Cardiac muscle cell (in vitro differentiated cells and primary cell): ENCODE measurements around the gene CNTN5. TPM values are rescaled to one million over a fixed set of nuclear protein-coding genes. Genes with fewer than 3 reads are reported as not detected.

Source experiments
- DNase-seq, 2 donors: peaks; one replicate each; pipeline versions ENCODE4 v3.0.0 to v3.0.0-alpha.2; 2010 to 2017; ENCODE audit warnings: low read depth in 1 of 2, low spot score in 1 of 2
- H3K27ac ChIP-seq: fragments of 200-600 bp; sonication (generic); 2 replicates; pipeline ENCODE4 v1.5.1; 2016
- H3K27me3 ChIP-seq: fragments of 200-600 bp; sonication (generic); 2 replicates; pipeline ENCODE4 v1.6.0; 2016; ENCODE audit warnings: control low read depth
- H3K36me3 ChIP-seq: fragments of 200-600 bp; sonication (generic); 2 replicates; pipeline ENCODE4 v1.5.1; 2016; ENCODE audit warnings: control low read depth
- H3K4me1 ChIP-seq: fragments of 200-600 bp; sonication (generic); 2 replicates; pipeline ENCODE4 v1.8.1; 2017; ENCODE audit warnings: low read depth, mild to moderate bottlenecking, mixed run types
- H3K4me3 ChIP-seq: fragments of 200-600 bp; sonication (generic); 2 replicates; pipeline ENCODE4 v1.5.1; 2016; ENCODE audit warnings: mild to moderate bottlenecking
- H3K9me3 ChIP-seq: fragments of 200-600 bp; sonication (generic); 2 replicates; pipeline ENCODE4 v1.5.1; 2017; ENCODE audit warnings: low read depth, mild to moderate bottlenecking, control low read depth
- CTCF ChIP-seq: IDR thresholded peaks from 2 replicates; pipeline ENCODE4 v1.5.1; 2012; ENCODE audit warnings: low read depth, mild to moderate bottlenecking, low read length
- polyA plus RNA-seq: library from polyadenylated mRNA; unstranded; fragments of >200 nt; fragmentation: Nextera tagmentation; extraction: Ambion mirVana; gene quantifications from 2 replicates; pipeline ENCODE4 v1.2.1, GENCODE V29; 2016
- total RNA-seq: library from RNA; depleted of rRNA; stranded (reverse); fragments of >200 nt; gene quantifications from 2 replicates; pipeline ENCODE4 v1.2.3, GENCODE V29; 2016

CNTN5 gene
- total and polyA plus RNA-seq, 2 experiments from 2014 or later, result 30.0 to 41.3 TPM

DNA sequence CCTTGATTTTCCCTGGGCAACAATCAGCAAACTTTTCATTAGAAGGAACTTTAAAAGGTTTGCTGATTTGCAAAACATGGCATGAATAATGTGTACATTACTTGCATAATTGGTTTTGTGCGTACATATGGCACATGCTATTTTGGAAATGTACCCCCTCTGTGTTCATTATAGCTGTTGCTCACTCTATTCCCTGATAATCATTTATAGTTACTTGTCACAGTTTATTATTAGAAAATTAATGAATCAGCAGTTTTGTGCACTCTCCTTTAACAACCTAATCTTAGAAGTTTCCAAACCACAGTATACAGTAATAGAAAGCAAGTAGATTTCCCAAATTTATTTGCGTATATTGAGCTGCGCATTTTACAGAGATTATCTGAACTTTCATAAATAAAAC, 389.9 kb downstream of the CNTN5 start:
- Histone ChIP-seq H3K4me3 (no peak overlapping the region), H3K27ac (no peak overlapping the region), H3K36me3 (no peaks in the 10 kb centered on the region), H3K4me1 (no peaks in the 10 kb centered on the region), H3K9me3 (no peaks in the 10 kb centered on the region), H3K27me3 (no peaks in the 10 kb centered on the region)
- no peak for TF ChIP-seq CTCF
- no peak for DNase-seq

DNA sequence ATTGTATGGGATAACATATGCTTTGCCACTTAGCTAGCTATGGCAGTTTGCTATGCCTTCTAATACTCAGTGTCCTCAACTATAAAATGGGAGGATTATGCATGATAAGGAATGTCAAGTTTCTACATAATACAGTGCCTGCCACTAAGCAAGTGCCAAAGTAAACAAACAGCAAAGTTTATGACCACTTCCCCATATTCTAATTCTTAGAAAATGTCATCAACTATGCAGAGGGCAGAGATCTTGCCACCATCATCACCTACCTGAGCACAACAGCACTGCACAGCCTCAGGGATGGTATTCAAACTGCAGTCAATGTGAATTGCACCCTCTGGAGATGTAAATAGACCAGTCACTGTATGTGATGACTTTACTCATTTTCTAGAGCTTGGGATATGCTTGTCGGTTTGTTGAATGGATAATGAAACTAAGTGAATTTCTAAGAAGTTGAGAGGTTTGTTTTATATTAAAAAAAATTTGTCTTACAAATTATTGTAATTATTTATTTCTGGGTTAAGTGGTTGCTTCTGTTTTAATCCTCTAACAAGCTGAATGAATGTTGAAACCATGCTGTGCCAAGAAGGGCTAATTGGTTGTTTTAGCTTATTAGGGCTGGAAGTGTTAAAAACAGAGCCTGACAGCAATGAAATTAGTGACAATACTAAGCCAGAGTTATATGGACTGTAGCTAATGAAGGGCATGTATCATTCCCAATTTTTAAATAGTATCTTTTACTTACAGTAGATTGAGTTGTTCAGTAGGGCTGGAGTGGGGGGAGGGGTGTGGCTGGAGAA, 398.4 kb downstream of the CNTN5 start:
- no peak for DNase-seq
- H3K4me3 ChIP-seq, result no peak overlapping the region
- TF ChIP-seq CTCF, result no peak
- no peak overlapping the region for H3K27ac ChIP-seq
- H3K9me3 ChIP-seq, result no peaks in the 10 kb centered on the region
- no peaks in the 10 kb centered on the region for H3K27me3 ChIP-seq
- H3K4me1 ChIP-seq, result peaks cover 13% of the 10 kb centered on the region
- no peaks in the 10 kb centered on the region for H3K36me3 ChIP-seq

GRCh38 chr11:99419991-99420390, 399.2 kb downstream of the CNTN5 start:
- DNase-seq, result no peak
- no peak for TF ChIP-seq CTCF
- Histone ChIP-seq H3K9me3 (no peaks in the 10 kb centered on the region), H3K36me3 (no peaks in the 10 kb centered on the region), H3K4me3 (no peak overlapping the region), H3K27me3 (no peaks in the 10 kb centered on the region), H3K4me1 (peaks cover 13% of the 10 kb centered on the region), H3K27ac (no peak overlapping the region)

DNA sequence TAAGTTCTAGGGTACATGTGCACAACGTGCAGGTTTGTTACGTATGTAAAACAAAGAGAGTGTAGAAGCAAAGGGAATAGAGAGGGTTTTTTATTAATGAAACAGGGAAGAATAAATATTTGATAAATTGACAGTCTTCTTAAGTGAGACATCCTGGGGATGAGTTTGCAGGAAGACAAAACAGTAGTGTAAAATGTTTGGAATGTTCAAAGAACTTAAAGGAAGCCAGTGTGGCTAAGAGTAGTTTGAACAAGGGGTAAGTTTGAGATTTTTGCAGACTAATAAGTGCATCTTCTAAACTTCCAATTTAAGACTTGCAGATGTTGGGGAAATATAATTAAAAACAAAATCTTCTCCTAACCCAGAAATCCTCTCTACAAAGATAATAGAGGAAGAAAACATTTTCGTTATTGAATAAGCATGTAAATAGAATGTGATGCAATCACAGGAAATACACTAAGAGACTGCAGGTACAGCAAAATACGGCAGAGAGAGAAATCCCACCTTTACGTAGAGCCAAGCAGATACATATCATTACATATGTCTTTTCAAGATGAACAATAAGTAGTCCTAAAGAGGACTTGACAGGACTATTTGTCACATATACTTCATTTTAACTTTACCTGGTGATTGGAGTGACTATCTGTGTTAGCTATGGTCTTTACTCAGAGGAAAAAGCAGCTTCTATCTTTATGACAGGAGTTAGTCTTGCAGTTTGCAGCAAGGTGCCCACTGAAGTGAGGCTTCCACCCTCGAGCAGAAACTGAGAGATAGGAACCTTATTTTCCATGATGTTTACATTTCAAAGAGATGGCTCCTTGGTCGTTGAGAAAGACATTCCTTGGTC, 402.1 kb downstream of the CNTN5 start:
- Histone ChIP-seq H3K9me3 (no peaks in the 10 kb centered on the region), H3K4me3 (no peak overlapping the region), H3K4me1 (peaks cover 13% of the 10 kb centered on the region), H3K27ac (no peak overlapping the region), H3K27me3 (no peaks in the 10 kb centered on the region), H3K36me3 (no peaks in the 10 kb centered on the region)
- no peak for TF ChIP-seq CTCF
- no peak for DNase-seq

DNA sequence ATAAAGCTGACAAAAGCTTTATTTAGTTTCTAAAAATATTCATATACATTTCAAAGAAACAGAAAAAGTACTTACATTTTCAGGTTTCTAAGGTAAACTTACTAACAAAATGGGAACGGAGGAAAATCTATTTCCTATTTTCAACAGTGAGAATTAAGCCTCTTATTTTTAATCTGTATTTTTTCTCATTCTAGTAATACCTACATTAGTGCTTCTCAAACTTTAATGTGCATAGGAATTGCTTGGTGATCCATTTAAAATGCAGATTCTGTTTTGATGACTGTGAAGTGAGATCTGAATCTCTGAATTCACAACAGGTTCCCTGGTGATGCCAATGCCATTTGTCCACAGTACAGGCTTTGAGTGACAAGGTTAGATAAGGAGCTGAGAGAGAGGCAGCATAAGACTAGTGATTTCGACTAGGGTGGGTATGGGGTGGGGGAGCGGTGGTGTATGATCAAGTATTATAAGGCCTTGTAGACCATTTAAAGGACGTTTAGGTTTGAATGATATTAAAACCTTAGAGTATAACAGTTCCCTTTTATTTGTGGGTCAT, 402.8 kb downstream of the CNTN5 start:
- H3K4me1 ChIP-seq, result peaks cover 13% of the 10 kb centered on the region
- H3K36me3 ChIP-seq, result no peaks in the 10 kb centered on the region
- TF ChIP-seq CTCF, result no peak
- no peak overlapping the region for H3K4me3 ChIP-seq
- no peak for DNase-seq
- no peaks in the 10 kb centered on the region for H3K9me3 ChIP-seq
- no peak overlapping the region for H3K27ac ChIP-seq
- no peaks in the 10 kb centered on the region for H3K27me3 ChIP-seq
